HepG2 (cell line): ENCODE results near the gene CUL7. TPM values are rescaled to one million over a fixed set of nuclear protein-coding genes. Genes with fewer than 3 reads are reported as not detected.

Source experiments
- ATF7 ChIP-seq, 2 experiments: fragments of 450-650 bp in 1 of 2; sonication (generic) in 1 of 2; formaldehyde crosslinking in 1 of 2; IDR thresholded peaks; 2 replicates each; pipeline versions ENCODE4 v1.4.0 to v1.6.1; 2016 to 2020; ENCODE audit warnings: antibody characterized with exemption in 1 of 2, mild to moderate bottlenecking in 1 of 2, missing genetic modification reagents in 1 of 2
- EEA1 ChIP-seq: sonication (generic); formaldehyde crosslinking; IDR thresholded peaks from 2 replicates; pipeline ENCODE4 v1.5.1; 2020; ENCODE audit warnings: mild to moderate bottlenecking, missing genetic modification reagents, borderline replicate concordance
- IRF2 ChIP-seq: IDR thresholded peaks from 2 replicates; pipeline ENCODE4 v1.6.1; 2018; ENCODE audit warnings: missing genetic modification reagents, missing compliant biosample characterization
- JARID2 ChIP-seq: sonication (generic); formaldehyde crosslinking; IDR thresholded peaks from 2 replicates; pipeline ENCODE4 v1.8.1; 2023; ENCODE audit warnings: missing genetic modification reagents, inconsistent platforms; ENCODE audit not compliant: insufficient replicate concordance
- KLF13 ChIP-seq: sonication (generic); formaldehyde crosslinking; IDR thresholded peaks from 2 replicates; pipeline ENCODE4 v1.4.0; 2020; ENCODE audit warnings: mild to moderate bottlenecking, missing genetic modification reagents
- MED8 ChIP-seq: sonication (generic); formaldehyde crosslinking; IDR thresholded peaks from 2 replicates; pipeline ENCODE4 v1.8.1; 2023; ENCODE audit warnings: mild to moderate bottlenecking, missing genetic modification reagents; ENCODE audit not compliant: insufficient replicate concordance
- NCOR1 ChIP-seq: fragments of 200-600 bp; sonication (generic); IDR thresholded peaks from 2 replicates; pipeline ENCODE4 v1.7.0; 2017; ENCODE audit warnings: antibody characterized with exemption, low read length, borderline replicate concordance
- NFIB ChIP-seq: sonication (generic); formaldehyde crosslinking; IDR thresholded peaks from 2 replicates; pipeline ENCODE4 v1.9.0; 2021; ENCODE audit warnings: missing genetic modification reagents, mild to moderate bottlenecking, borderline replicate concordance
- RBAK ChIP-seq: sonication (generic); formaldehyde crosslinking; IDR thresholded peaks from 2 replicates; pipeline ENCODE4 v1.5.1; 2020; ENCODE audit warnings: mild to moderate bottlenecking, missing genetic modification reagents
- ZNF17 ChIP-seq: sonication (generic); formaldehyde crosslinking; IDR thresholded peaks from 2 replicates; pipeline ENCODE4 v1.5.0; 2020; ENCODE audit warnings: mild to moderate bottlenecking, missing genetic modification reagents
- ZNF382 ChIP-seq: sonication (generic); formaldehyde crosslinking; IDR thresholded peaks from 2 replicates; pipeline ENCODE4 v1.5.0; 2020; ENCODE audit warnings: missing genetic modification reagents, mild to moderate bottlenecking, borderline replicate concordance
- ZNF572 ChIP-seq: sonication (generic); formaldehyde crosslinking; IDR thresholded peaks from 2 replicates; pipeline ENCODE4 v1.5.1; 2020; ENCODE audit warnings: mild to moderate bottlenecking, missing genetic modification reagents
- ZNF598 ChIP-seq: sonication (generic); formaldehyde crosslinking; IDR thresholded peaks from 2 replicates; pipeline ENCODE4 v1.5.1; 2020; ENCODE audit warnings: mild to moderate bottlenecking, missing genetic modification reagents, borderline replicate concordance
- ZNF670 ChIP-seq: sonication (generic); formaldehyde crosslinking; IDR thresholded peaks from 2 replicates; pipeline ENCODE4 v1.8.0; 2022; ENCODE audit warnings: mild to moderate bottlenecking, missing genetic modification reagents, borderline replicate concordance
- ZNF768 ChIP-seq: sonication (generic); formaldehyde crosslinking; IDR thresholded peaks from 2 replicates; pipeline ENCODE4 v1.4.0; 2020; ENCODE audit warnings: missing genetic modification reagents
- ZNF772 ChIP-seq: sonication (generic); formaldehyde crosslinking; IDR thresholded peaks from 2 replicates; pipeline ENCODE4 v1.5.0; 2020; ENCODE audit warnings: mild to moderate bottlenecking, missing genetic modification reagents
- polyA plus RNA-seq, 8 experiments: library from polyadenylated mRNA; depleted of rRNA in 3 of 8; stranded (reverse) in 7 of 8; unstranded in 1 of 8; fragments of >200 nt; fragmentation: Illumina TruSeq in 4 of 8; extraction: Trizol in 4 of 8; gene quantifications; 2 replicates each; pipeline versions ENCODE4 v1.2.1 to v1.2.3, GENCODE V29; 2011 to 2016; ENCODE audit warnings: low read depth in 4 of 8, missing spikeins in 1 of 8, mixed read lengths in 1 of 8; ENCODE audit not compliant: insufficient read depth in 1 of 8
- total RNA-seq, 5 experiments: library from RNA; depleted of rRNA; stranded (reverse); fragments of >200 nt; fragmentation: Illumina TruSeq; extraction: Trizol; gene quantifications; 2 replicates each; pipeline ENCODE4 v1.2.3, GENCODE V29; 2016; ENCODE audit warnings: low read depth in 1 of 5
- TF ChIP-seq, protein P1 (sequence below), 2 experiments: sonication (generic) in 1 of 2; formaldehyde crosslinking in 1 of 2; IDR thresholded peaks; 2 replicates each; pipeline versions ENCODE4 v1.4.0 to v1.6.1; 2018 to 2020; ENCODE audit warnings: missing genetic modification reagents in 2 of 2, borderline replicate concordance in 1 of 2, low read depth in 1 of 2, mild to moderate bottlenecking in 1 of 2, missing biosample characterization in 1 of 2
- TF ChIP-seq, protein P2 (sequence below): sonication (generic); formaldehyde crosslinking; IDR thresholded peaks from 2 replicates; pipeline ENCODE4 v1.4.0; 2020; ENCODE audit warnings: missing genetic modification reagents
- TF ChIP-seq, protein P3 (sequence below): sonication (generic); formaldehyde crosslinking; IDR thresholded peaks from 2 replicates; pipeline ENCODE4 v1.5.1; 2020; ENCODE audit warnings: mild to moderate bottlenecking, missing genetic modification reagents, borderline replicate concordance
- TF ChIP-seq, protein P4 (sequence below): sonication (generic); formaldehyde crosslinking; IDR thresholded peaks from 2 replicates; pipeline ENCODE4 v1.4.0; 2020; ENCODE audit warnings: low read depth, mild to moderate bottlenecking, missing genetic modification reagents
- TF ChIP-seq, protein P5 (sequence below): IDR thresholded peaks from 2 replicates; pipeline ENCODE4 v1.6.1; 2016; ENCODE audit warnings: missing biosample characterization, missing genetic modification reagents, low read depth

CUL7 gene
- total and polyA plus RNA-seq, 2 of the 13 experiments (the other 11 are each of a cell fraction or from before 2014, with no cell fraction given) = 32.0 to 60.7 TPM

DNA sequence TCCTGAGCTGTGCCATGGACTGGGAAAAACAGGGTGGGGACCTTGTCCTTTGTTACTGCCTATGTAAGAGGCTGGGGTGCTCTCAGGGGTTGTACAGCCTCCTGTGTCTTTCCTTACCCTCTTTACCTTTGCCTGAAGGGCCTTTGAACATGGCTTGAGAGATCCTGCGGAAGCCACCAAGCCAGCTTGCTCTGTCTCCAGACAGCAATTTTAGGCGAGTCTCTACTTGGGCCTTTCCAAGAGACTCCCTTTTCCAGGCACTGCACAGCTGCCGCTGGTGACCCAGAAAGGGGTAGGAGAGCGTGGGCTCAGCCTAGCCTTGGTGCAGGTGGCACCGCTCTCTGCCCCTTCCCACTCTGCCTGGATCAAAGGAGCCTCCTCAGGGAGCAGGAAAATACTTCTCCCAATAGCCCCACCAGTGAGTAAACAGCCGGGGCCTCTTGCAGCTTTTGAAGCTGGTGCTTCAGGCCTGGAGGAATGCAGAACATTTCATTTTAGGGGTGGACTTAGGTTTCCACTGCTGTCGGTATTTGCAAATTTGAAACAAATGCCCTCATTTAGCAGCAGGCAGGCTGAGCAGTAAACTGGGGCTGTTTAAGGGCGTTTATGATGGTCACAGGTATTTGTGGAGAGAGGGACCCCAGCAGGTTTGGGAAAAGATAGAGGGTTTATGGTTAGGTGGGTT lies 36.4 kb upstream of the CUL7 start (continued):
- TF ChIP-seq ZNF670 (CRISPR knock-in tag) = no peak
- TF ChIP-seq ZNF772 (CRISPR knock-in tag) = peak; percentile 55; the same call in 1 of the 2 replicates
- TF ChIP-seq NFIB = no peak
- TF ChIP-seq, protein P1, sequence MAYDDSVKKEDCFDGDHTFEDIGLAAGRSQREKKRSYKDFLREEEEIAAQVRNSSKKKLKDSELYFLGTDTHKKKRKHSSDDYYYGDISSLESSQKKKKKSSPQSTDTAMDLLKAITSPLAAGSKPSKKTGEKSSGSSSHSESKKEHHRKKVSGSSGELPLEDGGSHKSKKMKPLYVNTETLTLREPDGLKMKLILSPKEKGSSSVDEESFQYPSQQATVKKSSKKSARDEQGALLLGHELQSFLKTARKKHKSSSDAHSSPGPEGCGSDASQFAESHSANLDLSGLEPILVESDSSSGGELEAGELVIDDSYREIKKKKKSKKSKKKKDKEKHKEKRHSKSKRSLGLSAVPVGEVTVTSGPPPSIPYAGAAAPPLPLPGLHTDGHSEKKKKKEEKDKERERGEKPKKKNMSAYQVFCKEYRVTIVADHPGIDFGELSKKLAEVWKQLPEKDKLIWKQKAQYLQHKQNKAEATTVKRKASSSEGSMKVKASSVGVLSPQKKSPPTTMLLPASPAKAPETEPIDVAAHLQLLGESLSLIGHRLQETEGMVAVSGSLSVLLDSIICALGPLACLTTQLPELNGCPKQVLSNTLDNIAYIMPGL (CRISPR knock-in tag; IDR thresholded peaks at IDR 0.05; ENCODE audit: borderline replicate concordance in 1 of 2, low read depth in 1 of 2) = peak in 1 of 2 experiments; percentile 87; a peak in 1 of 4 replicates
- peak; percentile 34; the same call in 1 of the 2 replicates for TF ChIP-seq NCOR1
- TF ChIP-seq MED8 = no peak
- no peak; the same call in 1 of the 2 replicates for TF ChIP-seq ZNF598 (CRISPR knock-in tag)
- no peak for TF ChIP-seq RBAK (CRISPR knock-in tag)
- no peak for TF ChIP-seq EEA1 (CRISPR knock-in tag)
- TF ChIP-seq IRF2 (CRISPR knock-in tag) = peak; percentile 82; the same call in 1 of the 2 replicates
- TF ChIP-seq ZNF768 (CRISPR knock-in tag) = peak; percentile 26; the same call in 1 of the 2 replicates
- TF ChIP-seq, protein P2, sequence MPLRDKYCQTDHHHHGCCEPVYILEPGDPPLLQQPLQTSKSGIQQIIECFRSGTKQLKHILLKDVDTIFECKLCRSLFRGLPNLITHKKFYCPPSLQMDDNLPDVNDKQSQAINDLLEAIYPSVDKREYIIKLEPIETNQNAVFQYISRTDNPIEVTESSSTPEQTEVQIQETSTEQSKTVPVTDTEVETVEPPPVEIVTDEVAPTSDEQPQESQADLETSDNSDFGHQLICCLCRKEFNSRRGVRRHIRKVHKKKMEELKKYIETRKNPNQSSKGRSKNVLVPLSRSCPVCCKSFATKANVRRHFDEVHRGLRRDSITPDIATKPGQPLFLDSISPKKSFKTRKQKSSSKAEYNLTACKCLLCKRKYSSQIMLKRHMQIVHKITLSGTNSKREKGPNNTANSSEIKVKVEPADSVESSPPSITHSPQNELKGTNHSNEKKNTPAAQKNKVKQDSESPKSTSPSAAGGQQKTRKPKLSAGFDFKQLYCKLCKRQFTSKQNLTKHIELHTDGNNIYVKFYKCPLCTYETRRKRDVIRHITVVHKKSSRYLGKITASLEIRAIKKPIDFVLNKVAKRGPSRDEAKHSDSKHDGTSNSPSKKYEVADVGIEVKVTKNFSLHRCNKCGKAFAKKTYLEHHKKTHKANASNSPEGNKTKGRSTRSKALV (CRISPR knock-in tag) = 0 out of 2 replicates have a peak, but pooled peaks have one; percentile 64
- TF ChIP-seq JARID2 (CRISPR knock-in tag) = no peak
- no peak for TF ChIP-seq KLF13 (CRISPR knock-in tag)
- TF ChIP-seq ZNF17 (CRISPR knock-in tag) = no peak
- TF ChIP-seq ZNF382 = no peak
- TF ChIP-seq ZNF572 = no peak
- TF ChIP-seq, protein P3, sequence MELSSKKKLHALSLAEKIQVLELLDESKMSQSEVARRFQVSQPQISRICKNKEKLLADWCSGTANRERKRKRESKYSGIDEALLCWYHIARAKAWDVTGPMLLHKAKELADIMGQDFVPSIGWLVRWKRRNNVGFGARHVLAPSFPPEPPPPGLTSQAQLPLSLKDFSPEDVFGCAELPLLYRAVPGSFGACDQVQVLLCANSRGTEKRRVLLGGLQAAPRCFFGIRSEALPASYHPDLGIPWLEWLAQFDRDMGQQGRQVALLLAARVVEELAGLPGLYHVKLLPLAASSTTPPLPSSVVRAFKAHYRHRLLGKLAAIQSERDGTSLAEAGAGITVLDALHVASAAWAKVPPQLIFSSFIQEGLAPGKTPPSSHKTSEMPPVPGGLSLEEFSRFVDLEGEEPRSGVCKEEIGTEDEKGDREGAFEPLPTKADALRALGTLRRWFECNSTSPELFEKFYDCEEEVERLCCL (CRISPR knock-in tag) = no peak
- TF ChIP-seq ATF7 (IDR thresholded peaks at IDR 0.05) = no peak
- TF ChIP-seq ATF7 (CRISPR knock-in tag; IDR thresholded peaks at IDR 0.05) = no peak
- TF ChIP-seq, protein P4, sequence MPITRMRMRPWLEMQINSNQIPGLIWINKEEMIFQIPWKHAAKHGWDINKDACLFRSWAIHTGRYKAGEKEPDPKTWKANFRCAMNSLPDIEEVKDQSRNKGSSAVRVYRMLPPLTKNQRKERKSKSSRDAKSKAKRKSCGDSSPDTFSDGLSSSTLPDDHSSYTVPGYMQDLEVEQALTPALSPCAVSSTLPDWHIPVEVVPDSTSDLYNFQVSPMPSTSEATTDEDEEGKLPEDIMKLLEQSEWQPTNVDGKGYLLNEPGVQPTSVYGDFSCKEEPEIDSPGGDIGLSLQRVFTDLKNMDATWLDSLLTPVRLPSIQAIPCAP = no peak
- TF ChIP-seq, protein P5, sequence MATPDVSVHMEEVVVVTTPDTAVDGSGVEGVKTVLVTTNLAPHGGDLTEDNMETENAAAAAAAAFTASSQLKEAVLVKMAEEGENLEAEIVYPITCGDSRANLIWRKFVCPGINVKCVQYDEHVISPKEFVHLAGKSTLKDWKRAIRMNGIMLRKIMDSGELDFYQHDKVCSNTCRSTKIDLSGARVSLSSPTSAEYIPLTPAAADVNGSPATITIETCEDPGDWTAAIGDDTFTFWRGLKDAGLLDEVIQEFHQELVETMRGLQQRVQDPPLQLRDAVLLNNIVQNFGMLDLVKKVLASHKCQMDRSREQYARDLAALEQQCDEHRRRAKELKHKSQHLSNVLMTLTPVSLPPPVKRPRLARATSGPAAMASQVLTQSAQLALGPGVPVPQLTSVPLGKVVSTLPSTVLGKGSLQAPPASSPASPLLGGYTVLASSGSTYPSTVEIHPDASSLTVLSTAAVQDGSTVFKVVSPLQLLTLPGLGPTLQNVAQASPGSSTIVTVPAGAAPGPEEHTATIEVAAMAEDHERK (CRISPR knock-in tag) = no peak
